DOHH2 (cell line): Measurements from ENCODE around the gene LRRC27.

ENCODE experiments used
- H3F3A ChIP-seq: fragments of 200-600 bp; sonication (generic), shearing (Covaris generic); 2 replicates; pipeline ENCODE4 v1.6.0; 2016; ENCODE audit warnings: antibody characterized with exemption, mild to moderate bottlenecking; ENCODE audit not compliant: control insufficient read depth, insufficient read depth
- H3K27ac ChIP-seq: fragments of 200-600 bp; sonication (generic); 2 replicates; pipeline ENCODE4 v1.5.1; 2014; ENCODE audit warnings: low read depth, mild to moderate bottlenecking, low read length, moderate library complexity
- H3K27me3 ChIP-seq: fragments of 200-600 bp; sonication (generic); 2 replicates; pipeline ENCODE4 v1.6.1; 2014; ENCODE audit warnings: mild to moderate bottlenecking, low read length, mixed read lengths; ENCODE audit not compliant: control insufficient read depth
- H3K36me3 ChIP-seq: fragments of 200-600 bp; sonication (generic); 2 replicates; pipeline ENCODE4 v1.6.1; 2014; ENCODE audit warnings: mild to moderate bottlenecking, low read length, moderate library complexity, mixed read lengths; ENCODE audit not compliant: control insufficient read depth
- H3K4me1 ChIP-seq: fragments of 200-600 bp; sonication (generic); 2 replicates; pipeline ENCODE4 v1.6.1; 2014; ENCODE audit warnings: mild to moderate bottlenecking, low read length, mixed read lengths; ENCODE audit not compliant: control insufficient read depth
- H3K4me2 ChIP-seq: fragments of 200-600 bp; sonication (generic); 2 replicates; pipeline ENCODE4 v1.6.0; 2014; ENCODE audit warnings: mild to moderate bottlenecking, low read length, moderate library complexity
- H3K4me3 ChIP-seq: fragments of 200-600 bp; sonication (generic); 2 replicates; pipeline ENCODE4 v1.5.1; 2014; ENCODE audit warnings: mild to moderate bottlenecking, low read length, mixed read lengths
- H3K79me2 ChIP-seq: fragments of 200-600 bp; sonication (generic); 2 replicates; pipeline ENCODE4 v1.6.1; 2014; ENCODE audit warnings: mild to moderate bottlenecking, low read length, mixed read lengths; ENCODE audit not compliant: control insufficient read depth
- H3K9me2 ChIP-seq: fragments of 200-600 bp; sonication (generic); replicated peaks from 2 replicates; pipeline ENCODE4 v1.6.1; 2014; ENCODE audit warnings: mild to moderate bottlenecking, low read length, mixed read lengths; ENCODE audit not compliant: control insufficient read depth
- H3K9me3 ChIP-seq: fragments of 200-600 bp; sonication (generic); 2 replicates; pipeline ENCODE4 v1.6.1; 2014; ENCODE audit warnings: antibody characterized with exemption, low read length, mixed read lengths; ENCODE audit not compliant: control insufficient read depth, insufficient read depth
- H4K20me1 ChIP-seq: fragments of 200-600 bp; sonication (generic); 2 replicates; pipeline ENCODE4 v1.6.0; 2014; ENCODE audit warnings: low read depth, mild to moderate bottlenecking, antibody characterized with exemption, low read length, moderate library complexity; ENCODE audit not compliant: control insufficient read depth, insufficient read depth
- CTCF ChIP-seq: fragments of 200-600 bp; sonication (generic); IDR thresholded peaks from one replicate; pipeline ENCODE4 v1.5.1; 2014; ENCODE audit warnings: antibody characterized with exemption, mild to moderate bottlenecking, low read depth, low read length; ENCODE audit not compliant: poor library complexity, severe bottlenecking
- EZH2phosphoT487 ChIP-seq: fragments of 200-600 bp; sonication (generic); IDR thresholded peaks from 2 replicates; pipeline ENCODE4 v1.6.1; 2017; ENCODE audit warnings: borderline replicate concordance, mild to moderate bottlenecking, antibody characterized with exemption, low read length, moderate library complexity, mixed read lengths

The LRRC27 gene

GRCh38 chr10:132411561-132412253 is 79.7 kb downstream of the LRRC27 start:
- TF ChIP-seq CTCF: no peak
- no peak for TF ChIP-seq EZH2phosphoT487
- Histone ChIP-seq H3K9me2 (no peaks in the 10 kb centered on the region), H3K9me3 (no peaks in the 10 kb centered on the region), H3K4me2 (no peak overlapping the region), H3K27me3 (no peaks in the 10 kb centered on the region), H3K36me3 (no peaks in the 10 kb centered on the region), H3K79me2 (peaks cover 4% of the 10 kb centered on the region; the same call in 1 of the 2 replicates), H3K4me3 (no peak overlapping the region), H3F3A (no peaks in the 10 kb centered on the region), H4K20me1 (no peaks in the 10 kb centered on the region), H3K4me1 (peaks cover 9% of the 10 kb centered on the region; the same call in 1 of the 2 replicates), H3K27ac (no peak overlapping the region)

- Histone ChIP-seq H3K9me2 (no peaks in the 10 kb centered on the region), H3K4me3 (no peak overlapping the region), H4K20me1 (no peaks in the 10 kb centered on the region), H3K79me2 (peaks cover 1% of the 10 kb centered on the region; the same call in 1 of the 2 replicates), H3K27ac (no peak overlapping the region), H3K9me3 (no peaks in the 10 kb centered on the region), H3K4me1 (peaks cover 7% of the 10 kb centered on the region; the same call in 1 of the 2 replicates), H3F3A (no peaks in the 10 kb centered on the region), H3K4me2 (no peak overlapping the region), H3K36me3 (no peaks in the 10 kb centered on the region), H3K27me3 (no peaks in the 10 kb centered on the region)
- TF ChIP-seq CTCF (no peak), EZH2phosphoT487 (no peak)
These were observed 80.6 kb downstream of the LRRC27 start for GRCh38 chr10:132412316-132413192.

GRCh38 chr10:132413226-132414205 is 81.5 kb downstream of the LRRC27 start:
- Histone ChIP-seq H4K20me1 (no peaks in the 10 kb centered on the region), H3K9me2 (no peaks in the 10 kb centered on the region), H3K4me3 (no peak overlapping the region), H3K79me2 (no peaks in the 10 kb centered on the region), H3K4me2 (no peak overlapping the region), H3K9me3 (no peaks in the 10 kb centered on the region), H3K4me1 (peaks cover 9% of the 10 kb centered on the region), H3K36me3 (no peaks in the 10 kb centered on the region), H3F3A (no peaks in the 10 kb centered on the region), H3K27ac (no peak overlapping the region), H3K27me3 (no peaks in the 10 kb centered on the region)
- TF ChIP-seq EZH2phosphoT487: no peak
- no peak for TF ChIP-seq CTCF
